ENCODE results near the gene GKN2. TPM values are rescaled to one million over a fixed set of nuclear protein-coding genes. Genes with fewer than 3 reads are reported as not detected.

GKN2 gene
- total RNA-seq, 1 experiment from 2014 or later: not detected

Other genes starting within 250 kb of the GKN2 start
- gene ARHGAP25, start 218.1 kb downstream of the GKN2 start, total RNA-seq (2014; rRNA removed; shearing (Covaris generic)): not detected in 2 replicates
- not detected in 2 replicates for gene BMP10, start 81.5 kb downstream of the GKN2 start, total RNA-seq (2014; rRNA removed; shearing (Covaris generic))
- gene GKN1, start 21.7 kb upstream of the GKN2 start, total RNA-seq (2014; rRNA removed; shearing (Covaris generic)): not detected in 2 replicates
- gene ANTXR1, start 60.3 kb upstream of the GKN2 start, total RNA-seq (2014; rRNA removed; shearing (Covaris generic)): 32.8 and 40.4 TPM in 2 replicates